Activated CD8-positive, alpha-beta memory T cell treated with anti-CD3 and anti-CD28 coated beads, Interleukin-2, amount 50 U/mL, for 1 hour (primary cell): ENCODE measurements around the gene CFAP251.
"Not testable (repeated sequence)": the region's sequence is repeated elsewhere in the genome, so short reads cannot be mapped to it uniquely, and the experiment has no call there.

Source experiments
- DNase-seq: peaks from one replicate; pipeline ENCODE4 v3.0.0-alpha.2; 2020; ENCODE audit errors: extremely low read depth

CFAP251 gene

GRCh38 chr12:122024132-122024785 is 105.9 kb downstream of the CFAP251 start:
- no peak for DNase-seq

GRCh38 chr12:122026706-122027333 is 108.4 kb downstream of the CFAP251 start:
- no peak for DNase-seq

GRCh38 chr12:122028165-122028904 is 109.9 kb downstream of the CFAP251 start:
- no peak for DNase-seq

- no peak for DNase-seq
Observed at GRCh38 chr12:122028905-122029560, 110.6 kb downstream of the CFAP251 start.

- DNase-seq = no peak
Observed at GRCh38 chr12:122029620-122030423, 111.4 kb downstream of the CFAP251 start.

- DNase-seq = no peak
Observed at GRCh38 chr12:122030424-122031035, 112.1 kb downstream of the CFAP251 start.

GRCh38 chr12:122031342-122032216 is 113.2 kb downstream of the CFAP251 start:
- DNase-seq = no peak

GRCh38 chr12:122032580-122032979 is 114.2 kb downstream of the CFAP251 start:
- DNase-seq = no peak

- DNase-seq = no peak
Observed at GRCh38 chr12:122035292-122035691, 116.9 kb downstream of the CFAP251 start.

- DNase-seq = no peak
Observed at GRCh38 chr12:122036153-122036552, 117.8 kb downstream of the CFAP251 start.

- no peak for DNase-seq
Observed at GRCh38 chr12:122040579-122041386, 122.4 kb downstream of the CFAP251 start.

GRCh38 chr12:122041458-122041857 is 123.1 kb downstream of the CFAP251 start:
- DNase-seq = not testable (repeated sequence)

- no peak for DNase-seq
Observed at GRCh38 chr12:122042910-122043309, 124.5 kb downstream of the CFAP251 start.

- no peak for DNase-seq
Observed at GRCh38 chr12:122043476-122043875, 125.1 kb downstream of the CFAP251 start.

- no peak for DNase-seq
Observed at GRCh38 chr12:122045262-122045661, 126.9 kb downstream of the CFAP251 start.

- DNase-seq = no peak
Observed at GRCh38 chr12:122046145-122046544, 127.8 kb downstream of the CFAP251 start.

GRCh38 chr12:122048151-122048550 is 129.8 kb downstream of the CFAP251 start:
- no peak for DNase-seq

GRCh38 chr12:122049827-122050226 is 131.4 kb downstream of the CFAP251 start:
- no peak for DNase-seq

GRCh38 chr12:122050706-122051105 is 132.3 kb downstream of the CFAP251 start:
- DNase-seq = no peak
